ENCODE data around the gene TFR2.
A peak's percentile ranks its signal among the peaks of the same experiment; 100 is the strongest.

TFR2 gene

GRCh38 chr7:100585511-100586265 is 55.7 kb downstream of the TFR2 start, which contains the start of gene LRCH4:
Gene LRCH4 (minus strand): TSS chr7:100586129. CDS start chr7:100586100, 29 bp downstream.
- DNase-seq (ENCODE audit: low read depth): peak; percentile 33

GRCh38 chr7:100584683-100585510 is 56.5 kb downstream of the TFR2 start:
- no peak for DNase-seq (ENCODE audit: low read depth)

GRCh38 chr7:100584054-100584682 is 57.2 kb downstream of the TFR2 start:
- no peak for DNase-seq (ENCODE audit: low read depth)

GRCh38 chr7:100583132-100584053 is 58.0 kb downstream of the TFR2 start:
- peak; percentile 29 for DNase-seq (ENCODE audit: low read depth)

GRCh38 chr7:100582650-100583049 is 58.7 kb downstream of the TFR2 start:
- DNase-seq (ENCODE audit: low read depth): no peak

GRCh38 chr7:100582041-100582579 is 59.2 kb downstream of the TFR2 start:
- no peak for DNase-seq (ENCODE audit: low read depth)

- no peak for DNase-seq (ENCODE audit: low read depth)
Observed at GRCh38 chr7:100580466-100581283, 60.7 kb downstream of the TFR2 start.

- no peak for DNase-seq (ENCODE audit: low read depth)
Observed at GRCh38 chr7:100578246-100579183, 62.8 kb downstream of the TFR2 start.

- no peak for DNase-seq (ENCODE audit: low read depth)
Observed at GRCh38 chr7:100577507-100577906, 63.8 kb downstream of the TFR2 start.

- no peak for DNase-seq (ENCODE audit: low read depth)
Observed at GRCh38 chr7:100577103-100577502, 64.2 kb downstream of the TFR2 start.

GRCh38 chr7:100576384-100576993 is 64.9 kb downstream of the TFR2 start:
- DNase-seq (ENCODE audit: low read depth): no peak

GRCh38 chr7:100575746-100576383 is 65.5 kb downstream of the TFR2 start:
- DNase-seq (ENCODE audit: low read depth): no peak

- no peak for DNase-seq (ENCODE audit: low read depth)
Observed at GRCh38 chr7:100575206-100575631, 66.1 kb downstream of the TFR2 start.

GRCh38 chr7:100574362-100575205 is 66.8 kb downstream of the TFR2 start:
- no peak for DNase-seq (ENCODE audit: low read depth)

- no peak for DNase-seq (ENCODE audit: low read depth)
Observed at GRCh38 chr7:100573691-100574361, 67.5 kb downstream of the TFR2 start, which contains the start of gene SAP25. Gene SAP25 (minus strand): TSS chr7:100573900. CDS start chr7:100573742, 158 bp downstream.

- DNase-seq (ENCODE audit: low read depth): no peak
Observed at GRCh38 chr7:100572949-100573675, 68.2 kb downstream of the TFR2 start.
